ENCODE measurements around the gene KCTD14.
"Not testable (repeated sequence)": the region's sequence is repeated elsewhere in the genome, so short reads cannot be mapped to it uniquely, and the experiment has no call there.

The KCTD14 gene

GRCh38 chr11:78021611-78022010, 1.5 kb downstream of the KCTD14 start:
- DNase-seq, result no peak

- DNase-seq, result no peak
These were observed 2.8 kb downstream of the KCTD14 start for GRCh38 chr11:78020246-78020645.

DNA sequence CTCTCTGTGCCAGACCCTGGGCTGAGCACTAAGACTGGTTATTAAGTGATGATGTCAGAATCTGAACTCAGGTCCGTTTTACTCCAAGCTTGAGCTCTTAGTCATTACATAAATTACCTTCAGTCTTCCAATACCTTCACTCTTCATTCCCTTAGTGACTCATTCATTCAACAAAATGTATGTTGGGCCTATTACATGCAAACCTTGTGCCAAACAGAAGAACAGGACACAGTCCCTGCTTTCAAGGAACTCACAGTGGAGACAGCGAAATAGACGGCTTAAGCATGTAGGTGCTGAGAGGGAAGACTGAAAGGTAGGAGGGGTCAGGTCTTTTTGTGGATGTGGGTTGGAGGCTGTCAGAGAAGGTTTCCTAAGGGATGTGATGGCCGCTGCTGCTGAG, 3.3 kb downstream of the KCTD14 start:
- DNase-seq, result no peak

GRCh38 chr11:78015878-78016277, 7.2 kb downstream of the KCTD14 start:
- no peak for DNase-seq

DNA sequence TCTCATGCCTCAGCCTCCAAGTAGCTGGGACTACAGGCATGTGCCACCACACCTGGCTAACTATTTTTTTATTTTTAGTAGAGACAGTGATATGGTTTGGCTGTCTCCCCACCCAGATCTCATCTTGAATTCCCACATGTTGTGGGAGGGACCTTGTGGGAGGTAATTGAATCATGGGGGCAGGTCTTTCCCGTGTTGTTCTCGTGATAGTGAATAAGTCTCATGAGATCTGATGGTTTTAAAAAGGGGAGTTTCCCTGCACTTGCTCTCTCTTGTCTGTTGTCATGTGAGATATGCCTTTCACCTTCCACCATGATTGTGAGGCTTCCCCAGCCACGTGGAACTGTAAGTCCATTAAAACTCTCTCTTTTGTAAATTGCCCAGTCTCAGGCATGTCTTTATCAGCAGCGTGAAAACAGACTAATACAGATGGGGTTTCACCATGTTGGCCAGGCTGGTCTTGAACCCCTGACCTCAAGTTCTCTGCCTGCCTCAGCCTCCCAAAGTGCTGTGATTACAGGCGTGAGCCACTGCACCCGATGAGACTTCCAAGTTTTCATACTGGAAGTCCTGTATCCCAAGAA, 8.0 kb downstream of the KCTD14 start:
- peak in 1 of 2 donors; percentile 42 for DNase-seq

- no peak for DNase-seq
These were observed 11.8 kb downstream of the KCTD14 start for GRCh38 chr11:78011301-78011700.

- no peak for DNase-seq
These were observed 12.3 kb downstream of the KCTD14 start for GRCh38 chr11:78010755-78011154.

- DNase-seq, result no peak
These were observed 12.8 kb downstream of the KCTD14 start for GRCh38 chr11:78010304-78010703.

- no peak for DNase-seq
These were observed 14.0 kb downstream of the KCTD14 start for GRCh38 chr11:78009062-78009461.

DNA sequence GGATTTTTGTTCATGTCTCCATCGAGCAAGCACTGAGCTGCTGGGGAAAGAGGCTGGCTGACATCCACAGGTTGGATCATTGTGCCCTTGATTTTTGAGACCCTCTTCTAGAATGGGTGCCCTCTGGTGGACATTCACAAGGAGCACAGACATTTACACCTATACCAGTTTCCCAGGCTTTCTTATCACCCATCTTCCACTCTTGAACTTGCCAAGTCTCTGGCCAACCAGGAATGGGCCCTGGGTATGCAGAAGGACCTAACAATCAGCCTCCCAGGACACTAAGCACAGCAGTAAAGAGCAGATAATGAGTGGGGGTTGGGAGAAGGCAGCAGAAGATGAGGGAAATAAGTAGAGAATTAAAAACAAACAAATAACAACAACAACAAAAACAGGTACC, 22.9 kb downstream of the KCTD14 start:
- peak; percentile 23 to 49 for DNase-seq

- no peak for DNase-seq
These were observed 23.5 kb downstream of the KCTD14 start for GRCh38 chr11:77999446-78000030.

- peak; percentile 97 to 98 for DNase-seq
These were observed 28.4 kb downstream of the KCTD14 start, which contains the start of gene INTS4 for GRCh38 chr11:77994434-77995362. Gene INTS4, minus strand, starts transcription at chr11:77994668. Its CDS starts 25 bp downstream, at chr11:77994643.

DNA sequence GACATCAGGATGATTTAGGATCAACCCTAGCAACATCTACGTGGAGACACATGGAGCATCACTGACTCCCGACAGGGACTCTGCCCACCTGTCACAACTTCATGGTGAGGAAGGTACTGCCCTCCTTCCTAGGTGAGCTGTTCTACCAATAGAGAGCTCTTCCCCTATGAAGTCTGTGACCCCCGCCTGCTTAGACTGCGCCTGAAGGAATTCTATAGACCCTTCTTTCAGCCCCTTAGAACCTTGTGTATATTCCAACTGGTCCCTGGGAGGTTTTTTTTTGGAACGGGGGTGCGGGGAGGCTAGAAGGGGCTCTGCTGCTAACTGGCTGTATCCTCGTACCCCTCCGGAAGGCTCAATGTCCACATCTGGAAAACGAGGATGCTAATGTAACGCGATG, 29.2 kb downstream of the KCTD14 start:
- DNase-seq, result no peak

DNA sequence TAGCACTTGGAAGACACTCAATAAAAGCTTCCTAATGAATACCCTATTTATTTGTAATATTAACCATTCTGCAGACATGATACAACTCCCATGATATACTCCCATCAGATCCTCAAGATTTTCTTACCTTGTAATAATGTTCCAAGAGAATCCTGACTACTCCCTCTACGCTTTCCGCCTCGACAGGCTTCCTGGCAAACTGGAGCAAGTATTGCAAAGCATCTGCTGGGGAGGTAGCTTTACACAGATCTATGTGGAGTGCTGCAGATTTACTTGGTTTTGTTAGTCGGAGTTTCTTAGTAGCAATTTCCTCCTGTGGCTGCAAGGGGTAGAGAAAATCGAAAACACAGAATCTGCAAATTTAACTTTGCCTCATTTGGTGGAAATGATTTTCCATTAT, 32.1 kb downstream of the KCTD14 start:
- no peak for DNase-seq

- not testable (repeated sequence) for DNase-seq
These were observed 36.6 kb downstream of the KCTD14 start for GRCh38 chr11:77986456-77986855.

DNA sequence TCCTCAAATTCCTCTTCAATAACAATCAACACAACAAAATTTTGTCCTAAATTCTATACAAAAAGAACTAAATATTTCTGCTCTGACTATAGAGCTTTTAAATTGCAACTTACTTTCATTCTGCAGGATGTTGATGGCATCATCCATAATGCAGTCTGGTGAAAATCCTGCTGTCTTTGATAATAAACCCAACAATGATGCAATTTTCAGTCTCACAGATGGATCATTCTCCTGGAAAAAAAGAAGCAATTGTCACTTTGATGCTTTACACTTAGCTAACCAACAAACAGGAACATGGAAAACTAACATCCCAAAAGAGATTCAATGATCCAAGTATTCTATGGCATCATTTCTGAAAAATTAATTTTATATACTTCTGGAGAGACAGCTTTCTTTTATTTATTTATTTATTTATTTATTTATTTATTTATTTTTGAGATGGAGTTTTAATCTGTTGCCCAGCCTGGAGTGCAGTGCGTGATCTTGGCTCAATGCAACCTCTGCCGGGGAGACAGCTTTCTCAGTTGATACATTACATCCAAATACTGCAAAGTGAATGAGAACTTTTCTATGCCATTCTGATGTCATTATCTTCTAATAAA, 41.6 kb downstream of the KCTD14 start:
- no peak for DNase-seq

GRCh38 chr11:77968337-77968736, 54.7 kb downstream of the KCTD14 start:
- DNase-seq, result peak; percentile 2 to 7

GRCh38 chr11:77967753-77968152, 55.3 kb downstream of the KCTD14 start:
- no peak for DNase-seq

DNA sequence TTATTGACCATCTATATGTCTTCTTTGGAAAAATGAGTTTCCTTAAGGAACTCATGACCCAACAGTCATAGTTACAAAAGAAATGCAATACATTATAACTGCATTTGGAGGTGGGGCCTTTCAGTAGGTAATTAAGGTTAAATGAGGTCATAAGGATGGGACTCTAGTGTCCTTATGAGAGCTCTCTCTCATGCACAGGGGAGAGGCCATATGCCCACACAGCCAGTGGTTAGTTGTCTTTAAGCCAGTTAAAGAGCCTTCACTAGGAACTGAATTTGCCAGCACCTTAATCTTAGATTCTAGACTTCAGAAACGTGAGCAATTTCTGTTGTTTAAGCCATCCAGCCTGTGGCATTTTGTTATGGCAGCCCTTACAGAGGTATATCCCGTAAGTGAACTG, 56.0 kb downstream of the KCTD14 start:
- DNase-seq, result no peak

DNA sequence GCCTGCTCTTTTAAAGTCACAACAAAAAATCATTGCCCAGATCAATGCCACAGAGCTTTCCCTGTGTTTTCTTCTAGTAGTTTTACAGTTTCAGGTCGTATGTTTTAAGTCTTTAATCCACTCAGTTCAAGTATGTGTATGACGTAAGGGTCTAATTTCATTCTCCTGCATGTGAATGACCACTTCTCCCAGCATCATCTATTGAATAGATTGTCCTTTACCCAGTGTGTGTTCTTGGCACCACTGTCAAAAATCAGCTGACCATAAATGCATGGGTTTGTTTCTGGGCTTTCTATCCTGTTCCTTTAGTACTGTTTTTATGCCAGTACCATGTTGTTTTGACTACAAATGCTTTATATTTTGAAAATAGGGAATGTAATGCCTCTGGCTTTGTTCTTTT, 56.7 kb downstream of the KCTD14 start:
- no peak for DNase-seq
